ENCODE data around the gene LGR6.

- TF ChIP-seq CTCF (IDR thresholded peaks at IDR 0.05) (no peak), POLR2AphosphoS5 (IDR thresholded peaks at IDR 0.05) (no peak), POLR2A (IDR thresholded peaks at IDR 0.05) (no peak)
These were observed 33.8 kb upstream of the LGR6 start for GRCh38 chr1:202159534-202160371.

All from upper lobe of left lung (tissue), 4 donors.